ENCODE results near the gene GSX2. TPM values are rescaled to one million over a fixed set of nuclear protein-coding genes. Genes with fewer than 3 reads are reported as not detected.

The GSX2 gene
- total and polyA plus RNA-seq, 2 of the 13 experiments (the other 11 are each of a cell fraction or from before 2014, with no cell fraction given): not detected

DNA sequence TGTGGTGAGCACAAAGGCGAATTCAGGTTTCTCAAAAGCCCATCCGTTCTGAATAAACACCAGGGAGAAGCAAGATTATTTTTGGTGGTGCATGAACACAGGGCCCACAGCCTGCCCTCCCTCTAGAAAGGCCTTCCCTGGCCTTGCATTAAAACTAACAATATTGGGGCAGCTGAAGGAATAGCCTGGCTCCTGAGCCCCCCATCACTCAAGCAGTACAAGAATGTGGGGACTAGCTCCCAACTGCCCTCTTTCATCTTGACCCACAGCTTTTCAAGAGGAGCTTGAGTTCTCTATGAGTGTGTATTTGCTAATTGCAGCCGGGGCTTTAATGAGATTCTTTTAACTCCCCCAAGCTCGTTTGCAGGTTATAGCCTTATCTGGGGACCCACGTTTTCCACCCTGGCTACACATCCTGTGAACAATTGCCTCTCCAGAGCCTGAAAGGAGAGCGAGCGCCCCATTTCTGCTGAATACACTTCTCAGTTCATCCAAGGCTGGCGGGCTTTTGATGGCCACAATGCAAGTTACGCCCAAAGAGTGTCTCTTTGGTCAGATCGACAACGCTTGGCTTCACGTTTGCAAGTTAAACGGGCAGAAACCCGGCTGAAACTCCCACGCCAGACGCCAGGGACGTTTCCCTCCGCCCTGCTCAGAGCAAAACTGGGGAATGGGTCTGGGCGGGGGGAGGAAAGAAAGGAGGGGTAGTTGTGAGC lies 4.7 kb upstream of the GSX2 start:
- FAIRE-seq: no peak
- Histone ChIP-seq H2AFZ (ENCODE audit: low read length) (no peak overlapping the region), H3K79me2 (ENCODE audit: insufficient read depth, low read length) (no peaks in the 10 kb centered on the region), H3K9me3 (ENCODE audit: low read length) (no peaks in the 10 kb centered on the region), H3K4me2 (ENCODE audit: low read depth, low read length) (no peak overlapping the region), H3K4me3 (replicated peaks in 1 of 3; ENCODE audit: insufficient read depth in 1 of 3, low read depth in 2 of 3, low read length in 3 of 3) (no peak overlapping the region), H3K36me3 (replicated peaks in 1 of 2; ENCODE audit: control insufficient read depth in 1 of 2, insufficient read depth in 2 of 2, low read length in 2 of 2) (no peaks in the 10 kb centered on the region), H3K4me1 (ENCODE audit: insufficient read depth, low read length) (peaks cover 46% of the 10 kb centered on the region), H3K27ac (ENCODE audit: extremely low read length, insufficient read depth, low read length) (no peak overlapping the region), H3K27me3 (ENCODE audit: control insufficient read depth in 1 of 2, insufficient read depth in 2 of 2, low read length in 2 of 2) (peaks cover 8 to 74% of the 10 kb centered on the region in 2 experiments; a peak in 4 of 5 replicates), H3K9ac (ENCODE audit: insufficient read depth, low read depth, low read length) (no peak overlapping the region), H4K20me1 (ENCODE audit: insufficient read depth, low read length) (no peaks in the 10 kb centered on the region)
- TF ChIP-seq PHF20 (CRISPR knock-in tag; IDR thresholded peaks at IDR 0.05) (no peak), GATAD1 (CRISPR knock-in tag; IDR thresholded peaks at IDR 0.05) (no peak), SMAD9 (CRISPR knock-in tag; IDR thresholded peaks at IDR 0.05) (no peak), HNRNPK (IDR thresholded peaks at IDR 0.05; ENCODE audit: low read depth, low read length, poor library complexity, severe bottlenecking) (no peak), ZNF891 (CRISPR knock-in tag; IDR thresholded peaks at IDR 0.05) (no peak), MAZ (IDR thresholded peaks at IDR 0.05; ENCODE audit: borderline replicate concordance, low read depth, low read length) (no peak), MAZ (CRISPR knock-in tag; IDR thresholded peaks at IDR 0.05; ENCODE audit: low read depth) (no peak), ZEB1 (IDR thresholded peaks at IDR 0.05; ENCODE audit: insufficient replicate concordance, low read depth) (no peak), ZNF263 (CRISPR knock-in tag; IDR thresholded peaks at IDR 0.05) (no peak), NFYC (CRISPR knock-in tag; IDR thresholded peaks at IDR 0.05) (no peak), SALL2 (CRISPR knock-in tag; IDR thresholded peaks at IDR 0.05) (no peak), ZKSCAN5 (CRISPR knock-in tag; IDR thresholded peaks at IDR 0.05) (no peak), ZNF337 (CRISPR knock-in tag; IDR thresholded peaks at IDR 0.05; ENCODE audit: borderline replicate concordance, low read depth) (no peak), ZNF652 (CRISPR knock-in tag; IDR thresholded peaks at IDR 0.05; ENCODE audit: borderline replicate concordance, low read depth) (no peak), ZBTB21 (CRISPR knock-in tag; IDR thresholded peaks at IDR 0.05) (no peak)
- TF ChIP-seq, protein P1, sequence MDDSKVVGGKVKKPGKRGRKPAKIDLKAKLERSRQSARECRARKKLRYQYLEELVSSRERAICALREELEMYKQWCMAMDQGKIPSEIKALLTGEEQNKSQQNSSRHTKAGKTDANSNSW (CRISPR knock-in tag; IDR thresholded peaks at IDR 0.05; ENCODE audit: borderline replicate concordance): no peak
- TF ChIP-seq, protein P2, sequence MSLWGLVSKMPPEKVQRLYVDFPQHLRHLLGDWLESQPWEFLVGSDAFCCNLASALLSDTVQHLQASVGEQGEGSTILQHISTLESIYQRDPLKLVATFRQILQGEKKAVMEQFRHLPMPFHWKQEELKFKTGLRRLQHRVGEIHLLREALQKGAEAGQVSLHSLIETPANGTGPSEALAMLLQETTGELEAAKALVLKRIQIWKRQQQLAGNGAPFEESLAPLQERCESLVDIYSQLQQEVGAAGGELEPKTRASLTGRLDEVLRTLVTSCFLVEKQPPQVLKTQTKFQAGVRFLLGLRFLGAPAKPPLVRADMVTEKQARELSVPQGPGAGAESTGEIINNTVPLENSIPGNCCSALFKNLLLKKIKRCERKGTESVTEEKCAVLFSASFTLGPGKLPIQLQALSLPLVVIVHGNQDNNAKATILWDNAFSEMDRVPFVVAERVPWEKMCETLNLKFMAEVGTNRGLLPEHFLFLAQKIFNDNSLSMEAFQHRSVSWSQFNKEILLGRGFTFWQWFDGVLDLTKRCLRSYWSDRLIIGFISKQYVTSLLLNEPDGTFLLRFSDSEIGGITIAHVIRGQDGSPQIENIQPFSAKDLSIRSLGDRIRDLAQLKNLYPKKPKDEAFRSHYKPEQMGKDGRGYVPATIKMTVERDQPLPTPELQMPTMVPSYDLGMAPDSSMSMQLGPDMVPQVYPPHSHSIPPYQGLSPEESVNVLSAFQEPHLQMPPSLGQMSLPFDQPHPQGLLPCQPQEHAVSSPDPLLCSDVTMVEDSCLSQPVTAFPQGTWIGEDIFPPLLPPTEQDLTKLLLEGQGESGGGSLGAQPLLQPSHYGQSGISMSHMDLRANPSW (CRISPR knock-in tag; IDR thresholded peaks at IDR 0.05; ENCODE audit: borderline replicate concordance): no peak
- WGBS (ENCODE audit: low lambda C conversion rate): 44% methylated on average over 18 of the region's 19 CpGs
- CTCF ChIA-PET (ENCODE audit: low intra/inter-chr PET ratio, low total read pairs): no interaction called here
- intact Hi-C loops (cut with micrococcal nuclease; ENCODE audit: unreplicated experiment): no loop called here
- ATAC-seq: no peak
- in situ Hi-C loops (cut with HindIII; ENCODE audit: extremely low pct_ligation_motif_present, low pct_unique_long_range_greater_than_20kb): no loop called here
- no peak for DNase-seq (ENCODE audit: low spot score)
- POLR2A ChIA-PET: no interaction called here
- BruUV-seq (replicated peaks): no TSS peak

All from HepG2 (cell line).